IPS-NIHi7 (cell line): ENCODE data around the gene ARL14.
"Not testable (repeated sequence)": the region's sequence is repeated elsewhere in the genome, so short reads cannot be mapped to it uniquely, and the experiment has no call there.

Experiments used
- DNase-seq: peaks from one replicate; pipeline ENCODE4 v3.0.0; 2012; ENCODE audit warnings: mixed read lengths; ENCODE audit errors: extremely low spot score

ARL14 gene

DNA sequence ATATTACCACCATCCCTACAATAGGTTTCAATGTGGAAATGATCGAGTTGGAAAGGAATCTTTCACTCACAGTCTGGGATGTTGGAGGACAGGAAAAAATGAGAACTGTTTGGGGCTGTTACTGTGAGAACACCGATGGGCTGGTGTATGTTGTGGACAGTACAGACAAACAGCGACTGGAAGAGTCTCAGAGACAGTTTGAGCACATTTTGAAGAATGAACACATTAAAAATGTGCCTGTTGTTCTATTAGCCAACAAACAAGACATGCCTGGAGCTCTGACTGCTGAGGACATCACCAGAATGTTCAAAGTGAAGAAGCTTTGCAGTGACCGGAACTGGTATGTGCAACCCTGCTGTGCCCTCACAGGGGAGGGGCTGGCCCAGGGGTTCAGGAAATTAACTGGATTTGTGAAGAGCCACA is 510 bp downstream of the ARL14 start:
- DNase-seq: peak; percentile 31

DNA sequence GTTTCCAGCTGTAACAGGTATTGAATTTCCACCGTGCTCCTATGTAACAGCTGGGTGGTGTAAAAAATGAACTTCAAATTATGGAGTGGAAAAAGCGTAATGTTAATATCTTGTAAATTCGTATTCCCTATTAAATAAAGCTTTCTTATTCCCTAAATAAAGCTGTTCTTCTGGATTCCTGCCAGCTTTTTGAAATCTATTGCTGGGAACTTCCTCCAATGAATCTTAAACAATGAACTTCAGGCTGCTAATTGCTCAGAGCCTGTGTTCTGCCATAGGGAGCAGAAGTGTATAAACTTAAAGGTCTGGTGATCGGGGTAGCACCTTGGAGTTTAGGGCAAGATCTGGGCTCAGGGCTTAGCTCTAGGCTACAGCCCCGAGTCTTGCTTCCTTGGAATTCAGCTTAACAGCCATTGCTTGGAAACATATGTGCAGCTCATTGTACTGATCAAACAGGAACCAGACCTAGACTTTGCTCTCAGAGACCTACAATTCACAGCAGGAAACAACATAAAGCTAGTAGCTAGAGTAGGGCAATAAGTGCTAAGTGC is 1.4 kb downstream of the ARL14 start:
- DNase-seq: no peak

- no peak for DNase-seq
These were observed 7.4 kb downstream of the ARL14 start for GRCh38 chr3:160684368-160684740.

DNA sequence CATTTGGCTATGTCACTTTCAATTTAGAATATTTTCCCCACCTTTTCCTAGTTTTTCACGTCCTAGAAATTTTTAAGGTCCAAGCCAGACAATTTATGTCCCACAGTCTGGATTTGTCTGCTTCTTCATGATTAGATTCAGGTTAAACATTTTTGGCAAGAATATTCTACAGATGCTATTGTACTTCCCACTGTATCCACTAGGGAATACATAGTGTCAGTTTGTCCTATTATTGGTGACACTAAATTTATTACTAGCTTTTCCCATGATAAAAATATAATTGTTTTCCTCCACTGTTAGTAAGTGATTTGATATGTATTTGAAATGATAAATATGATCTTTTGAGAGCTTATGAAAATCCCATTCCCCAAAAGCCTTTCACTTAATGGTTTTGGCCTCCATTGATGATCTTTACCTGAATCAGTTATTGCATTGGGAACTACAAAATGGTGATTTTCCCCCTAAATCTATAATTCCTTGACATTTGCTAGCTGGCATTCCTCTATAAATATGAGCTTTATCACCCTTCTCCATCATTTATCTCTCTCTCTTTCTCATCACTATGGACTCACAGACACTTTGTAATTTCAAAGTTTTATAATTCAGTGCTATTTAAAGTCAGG is 8.3 kb downstream of the ARL14 start:
- no peak for DNase-seq

GRCh38 chr3:160686955-160687535 is 10.1 kb downstream of the ARL14 start:
- no peak for DNase-seq

DNA sequence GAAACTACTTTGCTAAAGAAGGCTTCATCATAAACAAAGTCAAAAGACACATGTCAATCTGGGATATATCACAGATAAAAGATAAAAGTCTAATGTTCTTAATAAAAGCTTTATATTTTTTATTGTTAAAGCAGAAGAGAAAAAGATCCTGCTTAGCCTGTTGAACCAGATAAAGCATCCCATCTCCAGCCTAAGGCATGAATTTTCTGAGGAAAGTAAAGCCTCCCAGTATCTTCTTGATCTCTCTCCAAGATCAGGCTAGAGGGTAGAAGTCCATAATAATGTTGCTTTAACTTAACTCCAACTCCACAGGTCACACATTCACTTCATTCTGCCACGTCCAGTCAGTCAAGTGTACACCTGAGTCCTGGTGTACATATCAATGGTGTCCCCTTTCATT is 14.2 kb downstream of the ARL14 start:
- DNase-seq: no peak

DNA sequence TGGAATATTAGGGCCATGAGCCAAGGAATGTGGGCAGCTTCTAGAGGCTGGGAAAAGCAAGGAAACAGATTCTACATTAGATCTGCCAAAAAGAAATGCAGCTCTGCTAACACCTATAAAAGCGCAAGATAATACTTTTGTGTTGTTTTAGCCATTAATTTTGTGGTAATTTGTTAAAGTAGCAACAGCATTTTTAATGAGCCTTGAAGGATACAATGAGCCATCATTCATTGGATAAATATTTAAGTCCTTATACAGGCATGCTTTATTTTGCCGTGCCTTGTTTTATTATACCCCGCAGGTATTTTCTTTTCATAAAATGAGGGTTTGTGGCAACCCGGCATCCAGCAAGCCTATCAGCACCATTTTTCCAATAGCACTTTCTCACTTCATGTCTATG is 15.0 kb downstream of the ARL14 start:
- no peak for DNase-seq

GRCh38 chr3:160693191-160693590 is 16.2 kb downstream of the ARL14 start:
- DNase-seq: no peak

DNA sequence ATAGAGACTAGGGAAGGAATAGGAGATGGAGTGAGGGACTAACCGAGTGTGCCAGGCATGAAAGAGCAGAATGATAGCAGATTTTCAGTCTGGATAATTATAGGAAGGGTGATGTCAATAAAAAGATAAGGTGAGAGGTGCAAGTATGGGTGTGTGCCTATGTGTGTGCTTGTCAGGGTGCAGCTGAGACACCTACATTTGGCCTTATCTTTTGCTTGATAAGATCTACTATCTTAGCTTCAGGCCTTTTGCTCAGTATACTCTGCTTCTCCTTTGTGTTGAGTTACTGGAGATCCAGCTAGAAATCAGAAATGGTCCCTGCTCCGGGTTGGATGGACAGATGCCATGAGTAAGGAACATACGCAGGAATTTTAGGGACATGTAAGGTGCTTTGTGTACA is 17.4 kb downstream of the ARL14 start:
- DNase-seq: no peak

GRCh38 chr3:160695003-160695402 is 18.0 kb downstream of the ARL14 start:
- no peak for DNase-seq

- DNase-seq: no peak
These were observed 19.0 kb downstream of the ARL14 start for GRCh38 chr3:160695915-160696327.

- DNase-seq: no peak
These were observed 20.8 kb downstream of the ARL14 start for GRCh38 chr3:160697637-160698380.

DNA sequence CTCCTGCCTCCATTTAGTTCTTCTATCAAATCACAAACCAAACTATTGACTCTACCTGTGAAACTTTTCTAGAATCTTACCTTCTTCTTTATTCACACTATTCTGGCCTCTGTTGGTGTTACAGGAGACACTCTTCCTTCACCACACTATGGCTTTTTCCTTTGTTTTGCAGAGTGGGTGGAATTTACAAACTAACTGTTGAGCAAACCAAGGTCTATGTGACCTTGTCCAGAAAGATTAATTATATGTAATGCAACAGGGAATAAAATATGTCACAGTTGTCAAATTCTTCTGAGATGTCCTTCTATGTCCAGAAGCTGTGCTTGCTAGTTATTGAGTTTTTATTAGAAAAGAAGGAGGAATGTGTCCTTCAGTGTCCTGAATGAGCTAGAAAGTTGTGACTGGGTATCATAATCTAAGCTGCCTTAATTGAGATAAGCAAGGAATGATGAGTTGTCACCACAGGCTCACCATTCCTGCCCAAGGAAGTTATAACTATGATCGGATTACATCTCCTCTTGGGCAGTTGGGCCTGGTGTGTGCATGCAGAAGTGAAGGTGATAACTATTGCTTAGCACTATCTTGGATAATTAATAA is 21.7 kb downstream of the ARL14 start:
- no peak for DNase-seq

- DNase-seq: no peak
These were observed 24.5 kb downstream of the ARL14 start for GRCh38 chr3:160701490-160701889.

DNA sequence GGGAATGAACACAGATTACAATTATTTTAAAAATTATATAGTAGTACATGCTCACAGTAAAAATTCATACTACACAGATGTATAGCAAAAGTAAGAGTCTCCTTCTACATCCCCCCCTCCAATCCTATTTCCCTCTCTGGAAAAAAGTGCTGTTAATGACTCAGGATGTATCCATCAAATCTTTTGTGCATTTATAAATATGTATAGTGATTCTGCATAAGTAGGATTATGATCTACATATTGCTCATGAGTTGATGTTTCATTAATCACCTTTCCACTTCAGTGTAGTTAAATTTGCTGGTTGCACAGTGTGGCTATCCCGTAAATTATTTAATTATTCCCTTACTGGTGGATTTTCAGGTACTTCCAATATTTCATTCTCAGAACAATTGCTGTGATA is 25.3 kb downstream of the ARL14 start:
- DNase-seq: no peak

GRCh38 chr3:160703974-160704373 is 27.0 kb downstream of the ARL14 start:
- DNase-seq: no peak

GRCh38 chr3:160707187-160707794 is 30.3 kb downstream of the ARL14 start:
- peak; percentile 41 for DNase-seq

DNA sequence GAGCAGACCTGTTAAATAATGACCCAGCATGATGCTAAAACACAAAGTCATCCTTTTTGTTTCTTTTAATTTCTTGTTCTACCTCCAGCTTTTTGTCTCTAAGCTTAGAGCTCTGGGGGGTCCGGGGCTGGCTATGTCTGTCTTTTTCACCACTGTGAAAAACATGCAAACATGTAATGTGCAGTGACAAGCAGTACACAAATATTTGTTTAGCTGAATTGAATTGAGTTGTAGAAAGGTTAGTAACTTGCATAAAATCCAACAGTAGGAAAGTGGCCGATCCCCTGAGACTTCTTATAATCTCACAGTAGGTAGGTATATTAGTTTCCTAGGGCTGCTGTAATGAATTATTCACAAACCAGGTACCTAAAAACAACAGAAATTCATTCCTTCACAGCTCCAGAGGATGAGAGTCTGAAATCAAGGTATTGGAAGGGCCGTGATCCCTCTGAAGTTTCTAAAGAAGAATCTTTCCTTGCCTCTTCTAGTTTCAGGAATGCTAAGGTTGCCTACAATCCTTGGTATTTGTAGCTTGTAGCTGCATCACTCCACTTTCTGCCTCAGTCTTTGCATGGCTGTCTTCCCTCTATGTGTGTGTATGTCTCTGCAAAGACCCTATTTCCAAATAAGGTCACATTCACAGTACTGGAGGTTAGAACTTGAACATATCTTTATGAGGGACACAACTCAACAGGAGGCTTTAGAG is 32.7 kb downstream of the ARL14 start:
- DNase-seq: no peak

DNA sequence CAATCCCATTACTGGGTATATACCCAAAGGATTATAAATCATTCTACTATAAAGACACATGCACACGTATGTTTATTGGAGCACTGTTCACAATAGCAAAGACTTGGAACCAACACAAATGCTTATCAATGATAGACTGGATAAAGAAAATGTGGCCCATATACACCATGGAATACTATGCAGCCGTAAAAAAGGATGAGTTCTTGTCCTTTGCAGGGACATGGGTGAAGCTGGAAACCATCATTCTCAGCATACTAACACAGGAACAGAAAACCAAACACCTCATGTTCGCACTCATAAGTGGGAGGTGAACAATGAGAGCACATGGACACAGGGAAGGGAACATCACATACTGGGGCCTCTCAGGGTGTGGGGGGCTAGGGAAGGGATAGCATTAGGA is 36.2 kb downstream of the ARL14 start:
- not testable (repeated sequence) for DNase-seq

GRCh38 chr3:160719710-160720109 is 42.8 kb downstream of the ARL14 start:
- DNase-seq: no peak

GRCh38 chr3:160720123-160720746 is 43.3 kb downstream of the ARL14 start:
- peak; percentile 35 for DNase-seq
